ENCODE results near the gene TNFAIP2. TPM values are rescaled to one million over a fixed set of nuclear protein-coding genes. Genes with fewer than 3 reads are reported as not detected.

The TNFAIP2 gene
- total RNA-seq, 3 donors from 2014 or later: 22.0 to 67.4 (median 40.2) TPM

DNA sequence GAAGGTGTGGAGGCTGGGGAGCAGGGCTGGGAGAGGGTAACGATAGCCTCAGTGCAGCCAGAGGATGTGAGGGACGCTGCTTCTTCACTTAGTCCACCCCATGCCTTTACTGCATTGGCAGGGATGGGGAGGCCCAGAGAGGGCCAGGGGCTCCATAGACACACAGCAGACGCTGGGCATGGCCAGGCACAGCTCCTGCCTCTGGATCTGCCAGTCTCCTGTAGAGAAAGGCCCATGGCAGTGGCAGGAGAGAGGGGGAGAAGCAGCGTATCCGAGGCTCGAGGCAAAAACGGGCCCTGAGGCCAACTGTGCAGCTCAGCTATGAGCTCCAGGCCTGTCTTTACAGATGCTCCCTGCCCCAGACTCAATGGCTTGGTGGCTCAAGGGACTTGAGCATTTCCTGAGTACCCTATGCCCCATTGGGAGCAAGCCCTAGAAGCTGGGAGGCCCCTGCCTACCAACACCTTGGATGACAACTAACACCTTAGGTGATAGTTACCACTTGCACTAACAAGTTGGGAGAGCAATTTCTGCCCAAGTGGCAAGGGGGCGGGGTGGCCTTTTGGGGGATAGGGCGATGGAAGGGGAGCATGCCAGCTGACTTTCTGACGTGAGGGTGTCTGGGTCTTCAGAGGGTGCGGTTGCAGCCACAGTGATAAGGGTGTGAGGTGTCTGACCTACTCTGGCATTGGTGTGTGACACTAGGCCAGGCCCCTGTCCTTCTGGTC, 44.2 kb upstream of the TNFAIP2 start:
- intact Hi-C loops (cut with DNase I, micrococcal nuclease): no loop called here
- TF ChIP-seq, protein P1, sequence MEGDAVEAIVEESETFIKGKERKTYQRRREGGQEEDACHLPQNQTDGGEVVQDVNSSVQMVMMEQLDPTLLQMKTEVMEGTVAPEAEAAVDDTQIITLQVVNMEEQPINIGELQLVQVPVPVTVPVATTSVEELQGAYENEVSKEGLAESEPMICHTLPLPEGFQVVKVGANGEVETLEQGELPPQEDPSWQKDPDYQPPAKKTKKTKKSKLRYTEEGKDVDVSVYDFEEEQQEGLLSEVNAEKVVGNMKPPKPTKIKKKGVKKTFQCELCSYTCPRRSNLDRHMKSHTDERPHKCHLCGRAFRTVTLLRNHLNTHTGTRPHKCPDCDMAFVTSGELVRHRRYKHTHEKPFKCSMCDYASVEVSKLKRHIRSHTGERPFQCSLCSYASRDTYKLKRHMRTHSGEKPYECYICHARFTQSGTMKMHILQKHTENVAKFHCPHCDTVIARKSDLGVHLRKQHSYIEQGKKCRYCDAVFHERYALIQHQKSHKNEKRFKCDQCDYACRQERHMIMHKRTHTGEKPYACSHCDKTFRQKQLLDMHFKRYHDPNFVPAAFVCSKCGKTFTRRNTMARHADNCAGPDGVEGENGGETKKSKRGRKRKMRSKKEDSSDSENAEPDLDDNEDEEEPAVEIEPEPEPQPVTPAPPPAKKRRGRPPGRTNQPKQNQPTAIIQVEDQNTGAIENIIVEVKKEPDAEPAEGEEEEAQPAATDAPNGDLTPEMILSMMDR (IDR thresholded peaks at IDR 0.05): no peak
- no peak for DNase-seq

DNA sequence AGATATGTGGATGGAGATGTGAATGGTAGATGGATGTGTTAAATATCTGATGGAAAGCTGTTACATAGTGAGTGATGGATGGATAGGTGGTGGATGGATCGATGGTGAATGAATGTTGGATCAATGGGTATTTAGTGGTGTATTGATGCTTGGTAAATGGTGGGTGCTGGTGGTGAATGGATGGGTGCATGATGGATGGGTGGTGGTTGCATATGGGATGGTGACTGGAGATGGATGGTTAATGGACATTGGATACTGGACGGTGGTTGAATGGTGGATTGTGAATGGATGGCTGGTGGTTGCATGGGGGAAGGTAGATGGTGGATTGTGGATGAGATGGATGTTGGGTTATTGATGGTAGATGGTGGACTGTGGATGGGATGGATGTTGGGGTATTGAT, 41.3 kb upstream of the TNFAIP2 start:
- ATAC-seq (no peak), DNase-seq (no peak)
- Histone ChIP-seq H3K36me3 (ENCODE audit: low read depth) (no peaks in the 10 kb centered on the region), H3K4me3 (no peak overlapping the region), H3K9me3 (no peaks in the 10 kb centered on the region), H3K4me1 (ENCODE audit: low read depth) (peaks cover 3% of the 10 kb centered on the region)
- intact Hi-C loops (cut with DNase I, micrococcal nuclease): loop anchor here in 1 of 2 donors (5.0 kb wide), 1 partner anchor 210 kb away; no protein-coding TSS in a partner anchor
- TF ChIP-seq, protein P1 (IDR thresholded peaks at IDR 0.05): no peak

More for the DNA sequence above, 44.2 kb upstream of the TNFAIP2 start:
- Histone ChIP-seq H3K36me3 (ENCODE audit: low read depth) (no peaks in the 10 kb centered on the region), H3K9me3 (no peaks in the 10 kb centered on the region), H3K4me3 (no peak overlapping the region), H3K4me1 (ENCODE audit: low read depth) (peaks cover 9% of the 10 kb centered on the region)
- ATAC-seq: no peak

DNA sequence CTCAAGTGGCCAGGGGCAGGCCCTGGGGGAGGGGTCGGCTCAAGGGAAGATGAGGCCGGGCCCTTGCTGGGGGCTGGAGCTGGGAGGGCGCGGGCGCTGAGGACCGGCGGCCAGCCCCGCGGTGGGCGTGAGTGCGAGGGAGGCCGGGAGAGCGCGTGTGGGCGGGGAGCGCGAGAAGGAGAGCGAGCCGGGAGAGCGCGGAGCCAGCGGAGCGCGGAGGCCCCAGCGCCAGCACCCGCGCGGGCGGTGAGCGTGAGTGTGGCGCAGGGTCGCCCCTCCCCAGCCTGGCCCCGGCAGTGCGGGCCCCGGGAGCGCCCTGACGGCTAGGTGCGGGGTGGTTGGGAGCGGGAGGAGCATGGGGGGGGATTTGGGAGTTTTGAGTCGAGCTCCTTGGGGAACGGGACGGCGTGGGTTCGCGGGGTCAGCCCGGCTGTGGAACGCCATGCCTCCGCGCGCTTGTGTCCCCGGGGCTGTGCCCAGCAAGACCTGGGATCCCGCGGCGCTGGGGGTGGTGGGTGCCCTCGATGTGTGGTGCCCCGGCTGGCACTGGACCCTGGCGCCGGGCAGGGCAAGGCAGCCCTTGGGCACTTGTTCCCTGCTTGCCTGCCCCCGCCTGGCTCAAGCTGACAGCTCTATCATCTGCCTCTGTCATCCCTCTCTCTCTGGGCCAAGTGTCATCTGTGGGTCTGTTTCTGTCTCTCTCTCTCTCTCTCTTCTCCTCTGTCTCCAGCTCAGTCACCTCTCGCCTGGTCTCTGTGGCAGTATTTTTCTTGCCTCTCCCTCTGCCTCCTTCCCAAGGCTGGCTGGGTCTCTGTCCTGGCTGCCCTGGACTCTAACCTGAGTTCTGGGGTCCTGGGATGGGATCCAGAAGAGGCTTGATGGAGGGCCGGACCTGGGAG, 39.0 kb upstream of the TNFAIP2 start, which contains the start of gene LBHD2:
TSS of gene LBHD2 (plus strand) at position 190 of the 899 bp plus-strand sequence. CDS start 1,803 bp downstream, outside the sequence.
- peak; percentile 44 for ATAC-seq
- no peaks in the 10 kb centered on the region for H3K36me3 ChIP-seq (ENCODE audit: low read depth)
- TF ChIP-seq, protein P1 (IDR thresholded peaks at IDR 0.05): no peak
- no peaks in the 10 kb centered on the region for H3K9me3 ChIP-seq
- H3K4me1 ChIP-seq (ENCODE audit: low read depth): peaks cover 3% of the 10 kb centered on the region
- intact Hi-C loops (cut with DNase I, micrococcal nuclease): loop anchor here in 1 of 2 donors (5.0 kb wide), 1 partner anchor 208 kb away; no protein-coding TSS in a partner anchor
- no peak within 1 kb of the TSS for H3K4me3 ChIP-seq
- peak in 1 of 3 donors; percentile 47 for DNase-seq

DNA sequence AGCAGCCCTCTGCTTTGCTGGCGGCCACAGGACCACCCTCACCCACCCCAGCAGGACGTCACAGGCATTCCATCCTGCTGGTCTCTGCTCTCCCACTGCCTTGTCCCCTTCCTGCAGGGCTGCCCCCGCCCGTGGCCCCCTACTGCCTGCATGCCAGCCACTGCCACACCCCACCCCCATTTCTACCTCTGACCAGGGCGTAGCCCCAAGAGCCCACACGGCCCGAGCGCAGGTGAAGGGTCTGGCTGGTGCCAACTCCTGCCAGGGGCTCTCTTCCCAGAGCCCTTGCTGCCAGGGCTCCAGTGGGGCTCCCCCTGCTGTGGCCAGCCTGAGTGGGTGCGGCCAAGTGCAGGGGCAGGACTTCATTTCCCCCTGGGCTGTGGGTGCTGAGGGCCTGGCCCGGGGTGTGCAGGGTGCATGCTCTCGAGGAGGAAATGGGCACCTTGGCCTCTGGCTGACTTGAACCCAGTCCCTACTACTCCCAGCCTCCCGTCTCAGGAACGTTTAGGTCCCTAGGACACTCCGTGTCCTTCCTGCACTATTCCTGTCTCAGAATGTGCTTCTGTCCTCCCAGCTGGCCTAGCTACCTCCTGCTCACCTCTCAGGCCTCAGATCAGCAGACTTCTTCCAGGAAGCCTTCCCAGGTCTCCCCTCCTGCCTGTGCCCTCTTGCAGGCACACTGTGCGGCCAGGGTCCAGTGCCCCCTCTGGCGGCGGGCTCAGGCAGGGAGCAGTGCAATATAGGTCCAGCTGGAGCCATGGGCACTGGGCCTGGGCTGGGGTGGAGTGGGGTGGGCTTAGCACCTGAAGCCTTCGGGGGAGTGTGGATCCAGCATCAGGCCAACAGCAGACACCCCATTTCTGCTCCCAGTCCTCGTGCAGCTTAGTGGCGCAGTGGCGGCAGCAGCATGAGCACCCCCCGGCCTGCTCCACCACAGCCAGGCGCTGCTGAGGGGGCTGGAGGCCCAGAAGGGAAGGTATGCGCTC, 37.9 kb upstream of the TNFAIP2 start:
- intact Hi-C loops (cut with DNase I, micrococcal nuclease): no loop called here
- DNase-seq (peak in 2 of 3 donors; percentile 8 to 31), ATAC-seq (peak; percentile 6)
- Histone ChIP-seq H3K36me3 (ENCODE audit: low read depth) (no peaks in the 10 kb centered on the region), H3K4me1 (ENCODE audit: low read depth) (peaks cover 3% of the 10 kb centered on the region), H3K9me3 (no peaks in the 10 kb centered on the region), H3K4me3 (no peak overlapping the region)
- TF ChIP-seq, protein P1 (IDR thresholded peaks at IDR 0.05): no peak

Data from mucosa of descending colon (tissue), 3 donors.